ENCODE data around the gene KSR2.

Gene KSR2

DNA sequence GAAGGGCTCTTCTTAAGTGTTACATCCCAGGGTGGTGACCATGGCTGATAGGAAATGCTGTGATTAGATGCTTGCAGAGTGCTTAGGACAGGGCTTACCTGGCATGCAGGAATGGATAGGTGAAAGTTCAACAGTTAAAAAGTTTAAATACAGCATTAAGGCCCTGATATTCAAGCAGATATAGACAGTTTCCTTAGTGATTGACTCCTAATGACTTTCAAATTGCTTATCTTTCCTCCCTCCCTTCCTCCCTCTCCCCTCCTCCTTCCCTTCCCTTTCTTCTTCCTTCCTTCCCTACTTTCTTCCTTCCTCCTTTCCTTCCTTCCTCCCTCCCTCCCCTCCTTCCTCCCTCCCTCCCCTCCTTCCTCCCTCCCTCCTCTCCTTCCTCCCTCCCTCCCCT, 362.8 kb downstream of the KSR2 start:
- no peaks in the 10 kb centered on the region for H3K4me1 ChIP-seq (ENCODE audit: control insufficient read depth, insufficient read depth, low read length)
- POLR2A ChIA-PET: no interaction called here
- CTCF ChIA-PET: no interaction called here
- H3K9me3 ChIP-seq (ENCODE audit: control insufficient read depth, insufficient read depth, low read depth, low read length): no peaks in the 10 kb centered on the region
- no peaks in the 10 kb centered on the region for H3K36me3 ChIP-seq (ENCODE audit: control insufficient read depth in 2 of 2, insufficient read depth in 1 of 2, low read length in 2 of 2)
- no peak overlapping the region for H3K27ac ChIP-seq (ENCODE audit: extremely low read depth, low read depth, low read length)
- no peak overlapping the region for H3K4me3 ChIP-seq (ENCODE audit: low read depth, low read length)
- TF ChIP-seq GLI2 (tag by site-specific recombination; IDR thresholded peaks at IDR 0.05; ENCODE audit: borderline replicate concordance, low read depth) (no peak), ZNF670 (tag by site-specific recombination; IDR thresholded peaks at IDR 0.05; ENCODE audit: low read depth) (no peak), ZNF112 (tag by site-specific recombination; IDR thresholded peaks at IDR 0.05) (no peak), ZNF677 (tag by site-specific recombination; IDR thresholded peaks at IDR 0.05) (no peak), MZF1 (tag by site-specific recombination; IDR thresholded peaks at IDR 0.05; ENCODE audit: borderline replicate concordance) (no peak), ZNF530 (tag by site-specific recombination; IDR thresholded peaks at IDR 0.05; ENCODE audit: low read depth) (no peak)
- TF ChIP-seq, protein P1, sequence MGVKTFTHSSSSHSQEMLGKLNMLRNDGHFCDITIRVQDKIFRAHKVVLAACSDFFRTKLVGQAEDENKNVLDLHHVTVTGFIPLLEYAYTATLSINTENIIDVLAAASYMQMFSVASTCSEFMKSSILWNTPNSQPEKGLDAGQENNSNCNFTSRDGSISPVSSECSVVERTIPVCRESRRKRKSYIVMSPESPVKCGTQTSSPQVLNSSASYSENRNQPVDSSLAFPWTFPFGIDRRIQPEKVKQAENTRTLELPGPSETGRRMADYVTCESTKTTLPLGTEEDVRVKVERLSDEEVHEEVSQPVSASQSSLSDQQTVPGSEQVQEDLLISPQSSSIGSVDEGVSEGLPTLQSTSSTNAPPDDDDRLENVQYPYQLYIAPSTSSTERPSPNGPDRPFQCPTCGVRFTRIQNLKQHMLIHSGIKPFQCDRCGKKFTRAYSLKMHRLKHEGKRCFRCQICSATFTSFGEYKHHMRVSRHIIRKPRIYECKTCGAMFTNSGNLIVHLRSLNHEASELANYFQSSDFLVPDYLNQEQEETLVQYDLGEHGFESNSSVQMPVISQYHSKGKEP (tag by site-specific recombination; IDR thresholded peaks at IDR 0.05): no peak
- TF ChIP-seq, protein P2, sequence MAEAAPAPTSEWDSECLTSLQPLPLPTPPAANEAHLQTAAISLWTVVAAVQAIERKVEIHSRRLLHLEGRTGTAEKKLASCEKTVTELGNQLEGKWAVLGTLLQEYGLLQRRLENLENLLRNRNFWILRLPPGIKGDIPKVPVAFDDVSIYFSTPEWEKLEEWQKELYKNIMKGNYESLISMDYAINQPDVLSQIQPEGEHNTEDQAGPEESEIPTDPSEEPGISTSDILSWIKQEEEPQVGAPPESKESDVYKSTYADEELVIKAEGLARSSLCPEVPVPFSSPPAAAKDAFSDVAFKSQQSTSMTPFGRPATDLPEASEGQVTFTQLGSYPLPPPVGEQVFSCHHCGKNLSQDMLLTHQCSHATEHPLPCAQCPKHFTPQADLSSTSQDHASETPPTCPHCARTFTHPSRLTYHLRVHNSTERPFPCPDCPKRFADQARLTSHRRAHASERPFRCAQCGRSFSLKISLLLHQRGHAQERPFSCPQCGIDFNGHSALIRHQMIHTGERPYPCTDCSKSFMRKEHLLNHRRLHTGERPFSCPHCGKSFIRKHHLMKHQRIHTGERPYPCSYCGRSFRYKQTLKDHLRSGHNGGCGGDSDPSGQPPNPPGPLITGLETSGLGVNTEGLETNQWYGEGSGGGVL (tag by site-specific recombination; IDR thresholded peaks at IDR 0.05): no peak

DNA sequence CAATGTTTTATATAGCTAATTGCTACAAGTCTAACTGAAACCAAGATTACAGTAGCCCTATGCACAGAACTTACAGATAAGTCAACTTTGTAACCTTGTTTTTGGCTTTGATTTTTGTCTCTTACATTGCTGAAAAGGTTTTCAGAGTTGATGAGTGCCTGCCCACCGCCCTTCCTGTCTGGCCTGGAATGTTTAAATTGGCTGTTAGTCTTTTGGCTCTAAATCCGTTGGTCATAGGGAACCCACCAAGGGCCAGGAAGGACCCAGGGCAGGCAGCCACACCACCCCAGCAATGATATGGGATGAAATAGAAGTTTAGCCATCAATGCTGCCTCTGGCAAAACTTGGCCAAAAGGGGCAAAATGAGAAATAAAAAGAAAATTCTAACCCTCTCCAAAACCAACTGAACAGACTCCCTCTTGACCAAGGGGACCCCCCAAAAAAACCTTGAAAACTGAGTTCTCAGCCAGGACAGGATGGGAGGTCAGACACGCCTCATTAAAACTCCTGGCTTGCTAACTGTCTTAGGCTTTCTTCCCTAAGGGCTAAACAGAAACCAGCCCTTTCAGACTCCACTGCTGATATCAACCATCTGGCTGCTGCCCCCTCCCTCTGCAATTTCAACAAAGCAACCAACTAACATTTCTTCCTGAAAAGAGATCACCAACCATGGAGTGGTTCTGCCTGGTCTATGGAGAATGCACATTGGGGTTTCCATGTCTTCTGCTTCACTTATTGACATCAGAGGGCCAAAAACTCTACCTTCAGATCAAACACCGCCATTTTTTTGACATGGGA, 365.3 kb downstream of the KSR2 start:
- no peaks in the 10 kb centered on the region for H3K4me1 ChIP-seq (ENCODE audit: control insufficient read depth, insufficient read depth, low read length)
- H3K36me3 ChIP-seq (ENCODE audit: control insufficient read depth in 2 of 2, insufficient read depth in 1 of 2, low read length in 2 of 2): no peaks in the 10 kb centered on the region
- H3K9me3 ChIP-seq (ENCODE audit: control insufficient read depth, insufficient read depth, low read depth, low read length): no peaks in the 10 kb centered on the region
- CTCF ChIA-PET: no interaction called here
- POLR2A ChIA-PET: no interaction called here
- H3K4me3 ChIP-seq (ENCODE audit: low read depth, low read length): no peak overlapping the region
- H3K27ac ChIP-seq (ENCODE audit: extremely low read depth, low read depth, low read length): no peak overlapping the region
- TF ChIP-seq ZNF239 (tag by site-specific recombination; IDR thresholded peaks at IDR 0.05) (no peak), GLI2 (tag by site-specific recombination; IDR thresholded peaks at IDR 0.05; ENCODE audit: borderline replicate concordance, low read depth) (no peak), ZNF341 (tag by site-specific recombination; IDR thresholded peaks at IDR 0.05; ENCODE audit: low read depth) (no peak), YY2 (tag by site-specific recombination; IDR thresholded peaks at IDR 0.05) (no peak), ZNF311 (tag by site-specific recombination; IDR thresholded peaks at IDR 0.05; ENCODE audit: borderline replicate concordance) (no peak), GFI1B (tag by site-specific recombination; IDR thresholded peaks at IDR 0.05) (no peak), OSR2 (tag by site-specific recombination; IDR thresholded peaks at IDR 0.05) (no peak), ZBTB8A (tag by site-specific recombination; IDR thresholded peaks at IDR 0.05) (no peak), ZNF549 (tag by site-specific recombination; IDR thresholded peaks at IDR 0.05) (no peak)
- TF ChIP-seq, protein P3, sequence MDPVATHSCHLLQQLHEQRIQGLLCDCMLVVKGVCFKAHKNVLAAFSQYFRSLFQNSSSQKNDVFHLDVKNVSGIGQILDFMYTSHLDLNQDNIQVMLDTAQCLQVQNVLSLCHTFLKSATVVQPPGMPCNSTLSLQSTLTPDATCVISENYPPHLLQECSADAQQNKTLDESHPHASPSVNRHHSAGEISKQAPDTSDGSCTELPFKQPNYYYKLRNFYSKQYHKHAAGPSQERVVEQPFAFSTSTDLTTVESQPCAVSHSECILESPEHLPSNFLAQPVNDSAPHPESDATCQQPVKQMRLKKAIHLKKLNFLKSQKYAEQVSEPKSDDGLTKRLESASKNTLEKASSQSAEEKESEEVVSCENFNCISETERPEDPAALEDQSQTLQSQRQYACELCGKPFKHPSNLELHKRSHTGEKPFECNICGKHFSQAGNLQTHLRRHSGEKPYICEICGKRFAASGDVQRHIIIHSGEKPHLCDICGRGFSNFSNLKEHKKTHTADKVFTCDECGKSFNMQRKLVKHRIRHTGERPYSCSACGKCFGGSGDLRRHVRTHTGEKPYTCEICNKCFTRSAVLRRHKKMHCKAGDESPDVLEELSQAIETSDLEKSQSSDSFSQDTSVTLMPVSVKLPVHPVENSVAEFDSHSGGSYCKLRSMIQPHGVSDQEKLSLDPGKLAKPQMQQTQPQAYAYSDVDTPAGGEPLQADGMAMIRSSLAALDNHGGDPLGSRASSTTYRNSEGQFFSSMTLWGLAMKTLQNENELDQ (tag by site-specific recombination; IDR thresholded peaks at IDR 0.05; ENCODE audit: low read depth): no peak
- TF ChIP-seq, protein P4, sequence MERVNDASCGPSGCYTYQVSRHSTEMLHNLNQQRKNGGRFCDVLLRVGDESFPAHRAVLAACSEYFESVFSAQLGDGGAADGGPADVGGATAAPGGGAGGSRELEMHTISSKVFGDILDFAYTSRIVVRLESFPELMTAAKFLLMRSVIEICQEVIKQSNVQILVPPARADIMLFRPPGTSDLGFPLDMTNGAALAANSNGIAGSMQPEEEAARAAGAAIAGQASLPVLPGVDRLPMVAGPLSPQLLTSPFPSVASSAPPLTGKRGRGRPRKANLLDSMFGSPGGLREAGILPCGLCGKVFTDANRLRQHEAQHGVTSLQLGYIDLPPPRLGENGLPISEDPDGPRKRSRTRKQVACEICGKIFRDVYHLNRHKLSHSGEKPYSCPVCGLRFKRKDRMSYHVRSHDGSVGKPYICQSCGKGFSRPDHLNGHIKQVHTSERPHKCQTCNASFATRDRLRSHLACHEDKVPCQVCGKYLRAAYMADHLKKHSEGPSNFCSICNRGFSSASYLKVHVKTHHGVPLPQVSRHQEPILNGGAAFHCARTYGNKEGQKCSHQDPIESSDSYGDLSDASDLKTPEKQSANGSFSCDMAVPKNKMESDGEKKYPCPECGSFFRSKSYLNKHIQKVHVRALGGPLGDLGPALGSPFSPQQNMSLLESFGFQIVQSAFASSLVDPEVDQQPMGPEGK (tag by site-specific recombination; IDR thresholded peaks at IDR 0.05): no peak
- TF ChIP-seq, protein P5, sequence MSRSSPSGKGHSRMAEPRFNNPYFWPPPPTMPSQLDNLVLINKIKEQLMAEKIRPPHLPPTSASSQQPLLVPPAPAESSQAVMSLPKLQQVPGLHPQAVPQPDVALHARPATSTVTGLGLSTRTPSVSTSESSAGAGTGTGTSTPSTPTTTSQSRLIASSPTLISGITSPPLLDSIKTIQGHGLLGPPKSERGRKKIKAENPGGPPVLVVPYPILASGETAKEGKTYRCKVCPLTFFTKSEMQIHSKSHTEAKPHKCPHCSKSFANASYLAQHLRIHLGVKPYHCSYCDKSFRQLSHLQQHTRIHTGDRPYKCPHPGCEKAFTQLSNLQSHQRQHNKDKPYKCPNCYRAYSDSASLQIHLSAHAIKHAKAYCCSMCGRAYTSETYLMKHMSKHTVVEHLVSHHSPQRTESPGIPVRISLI (tag by site-specific recombination; IDR thresholded peaks at IDR 0.05): no peak
- TF ChIP-seq, protein P6, sequence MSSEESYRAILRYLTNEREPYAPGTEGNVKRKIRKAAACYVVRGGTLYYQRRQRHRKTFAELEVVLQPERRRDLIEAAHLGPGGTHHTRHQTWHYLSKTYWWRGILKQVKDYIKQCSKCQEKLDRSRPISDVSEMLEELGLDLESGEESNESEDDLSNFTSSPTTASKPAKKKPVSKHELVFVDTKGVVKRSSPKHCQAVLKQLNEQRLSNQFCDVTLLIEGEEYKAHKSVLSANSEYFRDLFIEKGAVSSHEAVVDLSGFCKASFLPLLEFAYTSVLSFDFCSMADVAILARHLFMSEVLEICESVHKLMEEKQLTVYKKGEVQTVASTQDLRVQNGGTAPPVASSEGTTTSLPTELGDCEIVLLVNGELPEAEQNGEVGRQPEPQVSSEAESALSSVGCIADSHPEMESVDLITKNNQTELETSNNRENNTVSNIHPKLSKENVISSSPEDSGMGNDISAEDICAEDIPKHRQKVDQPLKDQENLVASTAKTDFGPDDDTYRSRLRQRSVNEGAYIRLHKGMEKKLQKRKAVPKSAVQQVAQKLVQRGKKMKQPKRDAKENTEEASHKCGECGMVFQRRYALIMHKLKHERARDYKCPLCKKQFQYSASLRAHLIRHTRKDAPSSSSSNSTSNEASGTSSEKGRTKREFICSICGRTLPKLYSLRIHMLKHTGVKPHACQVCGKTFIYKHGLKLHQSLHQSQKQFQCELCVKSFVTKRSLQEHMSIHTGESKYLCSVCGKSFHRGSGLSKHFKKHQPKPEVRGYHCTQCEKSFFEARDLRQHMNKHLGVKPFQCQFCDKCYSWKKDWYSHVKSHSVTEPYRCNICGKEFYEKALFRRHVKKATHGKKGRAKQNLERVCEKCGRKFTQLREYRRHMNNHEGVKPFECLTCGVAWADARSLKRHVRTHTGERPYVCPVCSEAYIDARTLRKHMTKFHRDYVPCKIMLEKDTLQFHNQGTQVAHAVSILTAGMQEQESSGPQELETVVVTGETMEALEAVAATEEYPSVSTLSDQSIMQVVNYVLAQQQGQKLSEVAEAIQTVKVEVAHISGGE (tag by site-specific recombination; conservative IDR thresholded peaks at IDR 0.05; ENCODE audit: low read depth): no peak

Measured in HEK293 (cell line).